GM23248 (cell line): ENCODE data around the gene TAF3.

Source experiments
- EZH2 ChIP-seq: fragments of 200-600 bp; sonication (generic); IDR thresholded peaks from 2 replicates; pipeline ENCODE4 v1.6.1; 2018; ENCODE audit warnings: antibody characterized with exemption, mild to moderate bottlenecking; ENCODE audit not compliant: insufficient read depth, poor library complexity, severe bottlenecking
- EZH2phosphoT487 ChIP-seq: fragments of 200-600 bp; sonication (generic); IDR thresholded peaks from 2 replicates; pipeline ENCODE4 v1.6.1; 2018; ENCODE audit warnings: antibody characterized with exemption, moderate library complexity, mild to moderate bottlenecking, low read depth; ENCODE audit not compliant: insufficient read depth

- TF ChIP-seq EZH2 (no peak), EZH2phosphoT487 (no peak)
Measured at GRCh38 chr10:7832060-7832459, 13.8 kb downstream of the TAF3 start.
